ENCODE results near the gene NUDC. TPM values are rescaled to one million over a fixed set of nuclear protein-coding genes. Genes with fewer than 3 reads are reported as not detected.

The NUDC gene
- 23.5 and 37.8 TPM in 2 replicates for total RNA-seq

GRCh38 chr1:26921540-26922430, at the start of gene NUDC:
TSS of gene NUDC (plus strand) at chr1:26921743. CDS start at chr1:26921849, 106 bp downstream.

GRCh38 chr1:26889551-26890466, 31.7 kb upstream of the NUDC start, which contains the start of gene GPN2:
TSS of gene GPN2 (minus strand) at chr1:26890283. CDS start at chr1:26890096, 187 bp downstream.

GRCh38 chr1:26900001-26900814, 21.3 kb upstream of the NUDC start, which contains the start of gene GPATCH3:
TSS of gene GPATCH3 (minus strand) at chr1:26900467. CDS start at chr1:26900442, 25 bp downstream.

GRCh38 chr1:26913754-26914619, 7.6 kb upstream of the NUDC start, which contains the start of gene NR0B2:
TSS of gene NR0B2 (minus strand) at chr1:26913975. CDS start at chr1:26913940, 35 bp downstream.

GRCh38 chr1:26959722-26960624, 38.4 kb downstream of the NUDC start, which contains the start of gene KDF1:
TSS of gene KDF1 (minus strand) at chr1:26960468. CDS start at chr1:26952380, 8,088 bp downstream.

DNA sequence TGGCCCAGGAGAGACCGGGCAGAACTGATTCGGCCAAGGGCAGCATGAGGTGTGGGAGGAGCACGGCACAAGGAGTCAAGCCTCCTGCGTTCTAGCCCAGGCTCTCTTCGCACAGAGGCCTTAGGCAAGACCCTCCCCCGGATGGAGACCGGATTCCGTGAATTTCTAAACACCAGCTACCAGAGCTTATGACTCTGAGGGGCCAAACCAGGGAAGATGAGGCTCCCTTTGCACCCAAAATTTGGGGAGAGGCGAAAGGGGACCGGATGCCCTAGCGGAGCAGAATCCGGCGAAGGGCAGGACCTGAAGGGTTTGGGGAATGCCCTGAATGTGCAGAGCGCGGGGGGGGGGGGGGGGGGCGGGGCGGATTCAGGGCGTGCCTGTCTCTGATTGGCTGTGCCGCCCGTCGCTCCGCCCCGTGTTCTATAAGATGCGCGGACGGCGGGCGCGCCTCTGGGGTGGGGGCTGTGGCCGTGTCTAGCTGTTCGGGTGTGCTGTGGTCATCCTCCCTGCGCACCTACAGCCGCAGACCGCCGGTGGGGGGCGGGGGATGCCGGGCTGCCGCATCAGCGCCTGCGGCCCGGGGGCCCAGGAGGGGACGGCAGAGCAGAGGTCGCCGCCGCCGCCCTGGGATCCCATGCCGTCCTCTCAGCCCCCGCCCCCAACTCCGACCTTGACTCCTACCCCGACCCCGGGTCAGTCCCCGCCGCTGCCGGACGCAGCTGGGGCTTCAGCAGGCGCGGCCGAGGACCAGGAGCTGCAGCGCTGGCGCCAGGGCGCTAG, 71.9 kb downstream of the NUDC start, which contains the start of gene TRNP1:
Gene TRNP1 (plus strand): TSS at position 456 of the 783 bp plus-strand sequence. CDS start 95 bp downstream, at position 551.

Other genes with a start within 250 kb of the NUDC start
- 11.1 and 27.3 TPM in 2 replicates for gene ARID1A, start 225.7 kb upstream of the NUDC start, total RNA-seq
- gene PIGV, start 133.8 kb upstream of the NUDC start, total RNA-seq: 10.9 and 11.9 TPM in 2 replicates
- 3.6 and 3.7 TPM in 2 replicates for gene ZDHHC18, start 95.1 kb upstream of the NUDC start, total RNA-seq
- 0.40 TPM in 1 of 2 replicates, not detected in the other for gene SFN, start 58.6 kb upstream of the NUDC start, total RNA-seq
- gene GPN2, start 31.5 kb upstream of the NUDC start, total RNA-seq: 10.8 and 13.2 TPM in 2 replicates
- gene GPATCH3, start 21.3 kb upstream of the NUDC start, total RNA-seq: 8.5 and 9.8 TPM in 2 replicates
- not detected in 2 replicates for gene NR0B2, start 7.8 kb upstream of the NUDC start, total RNA-seq
- gene KDF1, start 38.7 kb downstream of the NUDC start, total RNA-seq: not detected in 2 replicates
- gene TRNP1, start 71.9 kb downstream of the NUDC start, total RNA-seq: 2.1 and 3.3 TPM in 2 replicates
- 0.40 and 0.62 TPM in 2 replicates for gene TENT5B, start 91.1 kb downstream of the NUDC start, total RNA-seq
- 5.0 and 12.0 TPM in 2 replicates for gene SLC9A1, start 233.4 kb downstream of the NUDC start, total RNA-seq